DMS 273 (cell line): Measurements from ENCODE around the gene PARD3.
"Not testable (repeated sequence)": the region's sequence is repeated elsewhere in the genome, so short reads cannot be mapped to it uniquely, and the experiment has no call there.

Experiments
- DNase-seq: peaks from one replicate; lab custom pipeline; 2025; ENCODE audit not compliant: unreplicated experiment; lab: John Stamatoyannopoulos, UW

PARD3 gene

DNA sequence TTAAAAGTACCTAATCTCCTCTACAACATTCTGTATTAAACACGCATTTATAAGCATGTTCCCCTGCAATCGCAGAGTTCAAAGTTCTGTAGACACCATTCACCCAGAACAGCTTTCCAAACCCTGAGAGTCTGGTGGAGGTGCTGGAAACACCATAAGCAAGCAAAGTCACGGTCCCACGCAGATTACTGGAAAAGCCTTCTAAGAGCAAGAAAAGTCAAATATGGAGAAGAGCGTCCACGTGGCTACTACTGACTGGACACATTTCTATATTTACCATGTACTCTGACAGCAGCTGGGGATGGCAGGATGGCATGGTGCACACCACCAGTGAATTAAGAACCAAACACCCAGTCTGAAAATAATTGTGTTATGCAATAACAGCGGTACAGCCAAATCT, 97.7 kb downstream of the PARD3 start:
- no peak for DNase-seq

DNA sequence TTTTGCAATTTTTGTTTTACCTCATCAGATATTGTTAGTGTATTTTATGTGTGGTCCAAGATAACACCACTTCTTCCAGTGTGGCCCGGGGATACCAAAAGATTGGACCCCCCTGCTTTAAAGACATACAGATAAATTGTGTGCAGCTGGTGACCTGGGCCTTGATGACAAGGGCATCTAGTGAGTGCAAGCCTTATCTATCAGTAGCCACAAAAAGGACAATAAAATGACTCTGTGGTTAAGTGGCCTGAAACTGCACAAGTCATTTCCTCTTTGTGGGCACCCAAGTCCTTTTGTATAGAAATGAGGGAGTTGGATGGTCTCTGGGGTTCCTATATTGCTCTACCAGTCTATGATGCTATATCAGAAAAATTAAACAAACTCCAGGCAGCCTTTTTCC, 98.1 kb downstream of the PARD3 start:
- DNase-seq = no peak

DNA sequence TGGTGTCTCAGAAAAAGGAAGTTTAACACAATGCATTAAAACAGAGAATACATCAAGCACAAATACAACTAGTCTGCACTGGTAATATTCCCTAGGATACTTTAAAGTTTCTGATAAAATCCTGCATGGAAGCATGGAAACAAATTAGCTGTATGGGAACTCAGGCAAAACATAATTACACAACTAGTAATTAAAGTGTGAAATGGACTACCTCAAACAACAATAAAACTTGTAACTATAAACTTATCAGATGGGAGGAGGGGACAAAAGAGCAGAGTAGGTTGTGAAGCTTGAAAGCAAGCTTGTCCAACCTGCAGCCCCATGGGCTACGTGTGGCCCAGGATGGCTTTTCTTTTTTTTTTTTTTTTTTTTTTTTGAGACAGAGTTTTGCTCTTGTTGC, 98.9 kb downstream of the PARD3 start:
- DNase-seq = no peak

DNA sequence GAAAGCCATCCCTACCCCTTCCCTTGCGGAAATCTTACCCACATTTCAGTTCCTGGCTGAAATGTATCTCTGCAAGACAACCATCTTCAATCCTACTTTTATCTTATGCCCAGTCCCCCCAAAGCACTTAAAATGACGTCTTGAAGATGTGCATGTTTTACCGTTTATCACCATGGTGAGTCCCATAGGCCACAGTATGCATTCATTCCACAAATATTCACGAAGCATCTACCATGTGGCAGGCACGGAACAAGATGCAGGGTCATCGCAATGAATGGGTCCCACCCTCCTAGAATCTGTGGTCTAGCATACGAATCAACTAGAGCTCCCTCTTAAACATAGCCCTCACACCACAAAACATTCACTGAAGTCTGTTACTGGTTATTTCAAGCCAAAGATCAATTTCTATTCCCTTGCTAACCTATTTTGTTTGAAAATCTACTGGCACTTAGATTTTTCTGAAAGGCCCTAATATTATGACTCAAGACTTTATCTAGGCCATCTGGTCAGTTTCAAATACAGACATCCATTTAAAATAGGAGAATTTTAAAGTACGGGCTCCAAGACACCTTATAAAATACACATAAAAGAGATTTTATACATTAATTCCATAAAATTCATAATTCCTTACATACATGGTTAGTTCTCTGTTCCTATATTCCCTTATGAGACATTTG, 99.4 kb downstream of the PARD3 start:
- no peak for DNase-seq

DNA sequence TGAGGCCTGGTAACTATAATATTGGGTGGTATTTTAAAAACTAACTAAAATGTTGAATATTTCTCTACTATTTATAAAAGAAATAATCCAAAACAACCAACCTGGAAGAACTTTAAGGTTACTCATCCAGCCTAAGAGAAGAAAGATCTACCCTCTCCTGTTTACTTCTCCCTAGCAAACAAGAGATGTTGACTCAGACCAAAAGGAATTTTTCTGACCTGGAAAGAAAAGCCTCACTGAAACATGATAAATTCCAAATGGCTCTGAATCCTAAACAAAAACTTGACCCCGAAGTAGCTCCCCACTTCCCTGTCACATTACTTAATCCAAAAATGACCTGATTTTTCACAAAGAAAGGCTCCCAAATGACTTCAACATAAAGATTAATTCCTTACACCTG, 101.2 kb downstream of the PARD3 start:
- no peak for DNase-seq

DNA sequence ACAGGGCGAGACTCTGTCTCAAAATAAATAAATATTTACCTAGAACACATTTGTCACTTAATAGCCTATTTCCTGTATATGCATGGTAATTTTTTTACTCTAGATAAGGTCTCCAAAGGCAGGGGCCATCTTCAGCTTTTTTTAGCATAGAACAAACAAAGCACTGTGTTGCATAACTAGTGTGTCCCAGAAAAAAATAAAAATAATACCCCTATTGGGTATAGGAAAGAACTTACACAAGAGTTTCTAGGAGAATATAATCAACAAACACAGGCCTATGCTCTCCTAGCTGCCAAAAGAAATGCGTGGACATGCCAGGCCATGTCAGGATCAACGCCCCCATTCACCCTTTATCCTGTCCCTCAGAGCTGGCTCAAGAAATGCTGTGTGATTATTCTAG, 103.6 kb downstream of the PARD3 start:
- no peak for DNase-seq

DNA sequence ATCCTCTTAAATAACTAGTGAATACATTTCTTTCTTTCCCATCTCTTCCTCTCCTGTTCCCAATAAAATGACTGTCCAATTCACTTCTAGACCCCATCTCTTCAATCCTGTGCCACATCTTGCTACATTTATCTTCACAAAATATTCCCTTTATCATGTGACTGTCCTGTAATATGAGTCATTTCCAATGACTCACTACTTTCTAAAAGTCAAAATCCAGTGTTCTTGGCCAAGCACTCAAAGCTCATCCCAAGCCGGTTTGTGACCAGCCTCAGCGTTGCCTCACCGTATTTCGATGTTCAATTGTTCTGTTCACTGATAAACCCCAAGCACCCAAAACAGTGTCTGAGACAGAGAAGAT, 104.7 kb downstream of the PARD3 start:
- no peak for DNase-seq

DNA sequence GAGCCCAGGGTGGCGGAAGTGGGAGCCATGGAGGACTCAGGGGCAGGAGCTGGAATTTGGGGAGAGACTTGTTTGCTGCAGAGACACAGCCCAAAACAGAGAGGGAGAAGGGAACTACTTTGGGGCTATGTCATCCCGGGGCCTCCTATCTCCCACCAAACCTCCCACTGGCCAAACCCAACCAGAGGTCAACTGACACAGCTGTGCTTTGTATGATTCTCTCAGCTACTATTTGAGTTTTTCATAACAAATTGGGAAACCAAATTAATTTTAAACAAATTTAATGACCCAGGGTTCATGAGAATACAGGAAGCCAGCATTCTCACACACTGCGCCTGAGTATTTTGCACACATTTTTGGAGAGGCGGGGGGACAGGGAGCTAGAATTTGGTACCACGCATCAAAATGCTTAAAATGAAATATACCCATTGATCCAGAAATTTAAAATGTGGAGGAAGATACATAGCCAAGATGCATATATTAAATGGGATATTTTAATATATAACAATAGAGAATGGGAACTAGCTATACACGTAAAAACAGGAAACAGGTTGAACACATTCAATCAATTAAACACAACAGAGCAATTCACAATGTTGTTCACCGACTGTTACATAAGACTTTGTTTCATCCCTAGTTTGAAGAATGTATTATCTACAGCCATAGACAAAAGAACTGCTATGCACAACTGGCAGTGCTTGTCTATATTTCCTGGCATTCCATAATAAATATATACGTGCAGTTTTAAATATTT, 105.3 kb downstream of the PARD3 start:
- no peak for DNase-seq

DNA sequence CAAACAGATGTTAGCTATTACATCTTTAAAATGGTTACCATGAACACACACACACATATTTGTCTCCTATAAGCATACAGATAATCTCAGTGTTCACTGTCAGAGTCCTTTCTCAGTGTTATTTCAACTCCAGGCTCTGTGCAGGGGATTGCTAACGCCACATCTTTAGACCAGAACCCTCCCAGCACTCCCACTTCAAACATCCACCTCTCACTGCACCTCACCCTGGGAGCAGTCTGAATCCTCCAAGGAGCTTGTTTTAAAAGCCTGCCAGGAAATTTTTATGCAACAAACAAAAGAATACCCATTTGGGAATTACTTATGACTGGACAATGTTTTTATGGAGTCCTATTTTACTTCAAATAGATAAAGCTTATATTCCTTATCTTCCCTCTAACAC, 107.4 kb downstream of the PARD3 start:
- DNase-seq = no peak

DNA sequence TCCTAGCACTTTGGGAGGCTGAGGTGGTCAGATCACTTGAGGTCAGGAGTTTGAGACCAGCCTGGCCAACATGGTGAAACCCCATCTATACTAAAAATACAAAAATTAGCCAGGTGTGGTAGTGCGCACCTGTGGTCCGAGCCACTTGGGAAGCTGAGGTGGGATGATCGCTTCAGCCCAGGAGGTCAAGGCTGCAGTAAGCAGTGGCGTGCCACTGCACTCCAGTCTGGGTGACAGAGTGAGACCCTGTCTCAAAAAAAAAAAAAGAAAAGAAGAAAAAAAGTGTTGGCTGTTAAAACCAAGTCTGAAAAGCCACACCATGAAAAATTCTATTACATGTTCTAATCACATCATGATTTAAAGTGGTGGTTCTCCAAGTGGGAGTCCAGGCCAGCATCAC, 108.1 kb downstream of the PARD3 start:
- DNase-seq = not testable (repeated sequence)

DNA sequence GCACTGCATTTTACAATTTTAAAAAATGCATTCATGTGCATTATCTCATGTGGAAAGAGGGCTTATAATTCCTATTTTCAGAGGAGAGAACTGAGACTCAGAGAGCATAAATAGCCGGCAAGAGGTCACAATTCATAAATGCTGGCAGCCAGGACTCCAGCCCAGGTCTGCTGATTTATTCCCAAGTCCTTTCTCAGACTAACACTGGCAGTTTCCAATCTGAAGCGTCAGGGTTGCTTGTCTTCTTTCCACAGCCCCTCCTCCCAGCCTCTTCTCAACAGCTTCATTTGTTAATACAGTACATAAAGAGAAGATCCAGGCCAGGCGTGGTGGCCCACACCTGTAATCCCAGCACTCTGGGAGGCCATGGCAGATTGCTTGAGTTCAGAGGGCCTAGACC, 108.9 kb downstream of the PARD3 start:
- no peak for DNase-seq

DNA sequence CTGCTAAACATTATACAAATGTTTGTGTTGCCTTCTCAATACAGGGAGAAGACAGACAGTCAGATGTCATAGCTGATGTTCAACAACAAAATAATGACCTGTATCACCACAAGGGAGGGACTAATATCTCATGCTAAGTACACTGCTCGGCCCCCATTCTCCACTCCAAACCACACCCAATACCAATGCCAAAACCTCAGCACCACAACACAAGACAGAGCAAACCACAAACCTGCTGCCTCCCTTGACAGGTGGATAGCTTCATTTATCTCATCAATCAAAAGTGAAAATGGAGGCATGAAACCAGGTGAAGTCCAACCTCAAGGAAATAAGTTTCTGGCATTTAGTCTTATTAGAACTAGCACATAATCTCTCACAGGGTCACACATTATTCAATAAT, 109.5 kb downstream of the PARD3 start:
- DNase-seq = no peak

DNA sequence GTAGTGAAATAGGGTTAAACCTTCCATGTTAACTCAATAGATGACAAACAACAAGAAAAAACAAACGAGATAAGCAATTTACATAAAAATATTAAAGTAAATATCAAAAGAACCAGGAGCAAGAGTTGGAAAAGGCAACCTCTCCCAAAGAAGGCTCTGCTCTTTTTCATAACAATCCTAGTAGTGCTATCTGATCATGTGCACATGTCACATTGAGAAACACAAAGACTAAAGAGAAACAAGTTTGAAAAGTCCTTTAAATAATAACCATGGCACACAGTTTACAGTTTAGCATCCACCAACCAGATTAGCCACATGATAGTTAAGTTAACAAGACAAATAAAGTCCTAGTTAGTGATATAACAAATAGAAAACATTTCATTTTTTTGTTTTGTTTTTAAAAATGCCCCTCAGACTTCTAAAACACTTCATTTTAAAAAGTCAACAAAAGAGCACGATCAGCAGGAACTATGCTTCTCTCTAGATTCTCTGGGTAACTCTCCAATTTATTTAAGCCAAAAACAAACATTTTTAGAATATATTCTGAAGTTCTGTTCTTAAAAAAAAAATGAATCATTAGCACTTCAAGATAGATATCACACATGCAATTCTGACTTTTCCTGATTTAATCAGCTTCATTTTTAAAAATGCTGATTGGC, 110.4 kb downstream of the PARD3 start:
- no peak for DNase-seq

DNA sequence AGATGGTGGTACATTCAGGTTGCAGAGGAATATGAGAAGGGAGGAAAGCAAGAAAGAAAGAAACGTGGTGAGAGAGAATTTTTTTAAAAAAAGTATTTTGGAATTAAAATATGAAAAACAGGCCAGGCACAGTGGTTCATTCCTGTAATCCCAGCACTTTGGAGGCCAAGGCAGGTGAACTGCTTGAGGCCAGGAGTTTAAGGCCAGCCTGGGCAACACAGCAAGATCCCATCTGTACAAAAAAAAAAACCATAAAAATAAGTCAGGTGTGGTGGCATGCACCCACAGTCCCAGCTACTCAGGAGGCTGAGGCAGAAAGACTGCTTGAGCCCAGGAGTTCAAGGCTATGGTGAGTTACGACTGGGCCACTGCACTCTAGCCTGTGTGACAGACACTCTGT, 112.1 kb downstream of the PARD3 start:
- DNase-seq = no peak

DNA sequence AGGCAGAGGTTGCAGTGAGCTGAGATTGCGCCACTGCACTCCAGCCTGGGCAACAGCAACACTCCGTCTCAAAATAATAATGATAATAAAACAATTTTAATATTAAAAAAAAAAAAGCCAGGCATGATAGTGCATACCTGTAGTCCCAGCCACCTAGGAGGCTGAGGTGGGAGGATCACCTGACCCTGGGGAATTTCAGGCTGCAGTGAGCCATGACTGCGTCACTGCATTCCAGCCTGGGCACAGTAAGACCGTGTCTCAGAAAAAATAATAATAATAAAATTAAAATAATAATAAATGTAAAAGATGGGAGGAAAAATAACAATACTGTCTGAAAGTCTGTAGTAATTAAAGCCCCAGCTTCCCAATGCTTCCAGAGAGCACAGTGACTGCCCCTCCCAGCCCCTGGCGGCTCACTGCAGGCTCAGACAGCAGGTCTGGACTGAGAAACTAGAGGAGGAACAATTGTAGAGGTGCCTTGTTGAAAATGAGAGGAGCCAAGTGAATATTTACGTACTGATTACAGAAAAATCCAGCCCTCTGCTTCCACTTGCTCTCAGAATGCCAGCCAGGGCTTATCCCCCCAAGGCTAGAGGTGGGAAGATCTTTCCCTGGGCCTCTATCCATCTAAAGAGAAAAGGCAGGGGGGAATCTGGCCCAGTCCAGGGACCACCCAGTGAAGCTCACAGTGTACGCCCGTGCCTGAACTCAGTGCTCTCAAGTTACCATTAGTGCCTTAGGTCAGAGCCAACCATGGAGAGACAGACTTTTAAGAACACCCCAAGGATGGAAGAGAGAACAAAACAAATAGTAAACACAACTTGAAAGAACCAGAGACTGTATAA, 112.8 kb downstream of the PARD3 start:
- DNase-seq = no peak

DNA sequence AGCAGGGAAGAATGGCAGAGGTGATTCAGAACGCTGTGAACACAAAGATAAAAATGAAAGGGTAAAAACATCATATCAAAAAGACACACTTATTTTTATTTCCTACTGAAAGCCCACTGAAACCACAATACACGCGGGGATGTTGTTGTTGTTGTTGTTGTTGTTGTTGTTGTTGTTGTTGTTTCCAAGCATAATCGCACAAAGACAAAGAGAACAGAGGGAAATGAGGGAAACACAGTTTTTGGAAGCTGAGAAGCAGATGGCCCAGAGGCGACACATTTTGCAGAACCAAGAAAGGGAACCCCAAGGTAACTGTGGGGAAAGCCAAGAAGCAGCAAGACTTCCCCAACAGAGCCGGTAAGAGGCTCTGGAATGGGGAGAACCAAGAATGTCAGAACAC, 113.9 kb downstream of the PARD3 start:
- no peak for DNase-seq

DNA sequence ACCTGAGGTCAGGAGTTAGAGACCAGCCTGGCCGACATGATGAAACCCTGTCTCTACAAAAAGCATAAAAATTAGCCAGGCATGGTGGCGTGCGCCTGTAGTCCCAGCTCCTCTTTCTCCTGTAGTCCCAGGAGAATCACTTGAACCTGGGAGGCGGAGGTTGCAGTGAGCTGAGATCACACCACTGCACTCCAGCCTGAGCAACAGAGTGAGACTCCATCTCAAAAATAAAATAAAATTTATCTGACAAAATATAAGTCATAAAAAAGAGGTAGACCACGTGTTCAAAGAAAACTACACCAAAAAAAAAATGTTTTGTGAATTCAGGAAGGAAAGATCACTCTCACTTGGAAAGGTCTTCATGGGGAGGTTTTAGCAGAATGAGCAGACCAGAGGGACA, 114.3 kb downstream of the PARD3 start:
- DNase-seq = not testable (repeated sequence)

DNA sequence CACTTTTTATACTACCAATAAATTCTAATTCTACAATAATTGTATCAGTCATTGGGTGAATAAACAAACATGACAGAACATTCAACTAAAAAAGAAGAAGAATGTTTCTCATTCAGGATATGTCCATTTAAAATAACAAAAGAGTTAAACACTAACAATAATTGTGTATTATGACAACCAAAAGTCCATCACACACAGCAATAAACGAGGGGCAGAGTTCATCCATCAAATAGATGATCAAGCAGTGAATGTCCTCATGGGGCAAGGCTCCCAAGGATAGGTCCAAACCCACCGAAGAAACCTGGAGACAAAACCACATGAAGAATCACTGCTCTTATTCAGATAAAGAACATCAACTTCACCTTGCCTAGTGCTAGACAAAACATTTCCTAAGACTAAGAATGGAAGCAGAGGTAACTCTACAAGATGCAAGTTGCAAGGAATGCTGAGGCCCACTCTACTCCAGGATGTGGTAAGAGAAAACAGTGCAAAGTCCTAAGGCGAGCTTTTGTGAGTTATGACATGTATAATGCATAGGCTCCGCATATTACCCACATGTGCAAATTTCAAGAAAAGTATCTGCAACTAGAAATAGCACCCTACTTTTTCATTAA, 115.1 kb downstream of the PARD3 start:
- DNase-seq = no peak

DNA sequence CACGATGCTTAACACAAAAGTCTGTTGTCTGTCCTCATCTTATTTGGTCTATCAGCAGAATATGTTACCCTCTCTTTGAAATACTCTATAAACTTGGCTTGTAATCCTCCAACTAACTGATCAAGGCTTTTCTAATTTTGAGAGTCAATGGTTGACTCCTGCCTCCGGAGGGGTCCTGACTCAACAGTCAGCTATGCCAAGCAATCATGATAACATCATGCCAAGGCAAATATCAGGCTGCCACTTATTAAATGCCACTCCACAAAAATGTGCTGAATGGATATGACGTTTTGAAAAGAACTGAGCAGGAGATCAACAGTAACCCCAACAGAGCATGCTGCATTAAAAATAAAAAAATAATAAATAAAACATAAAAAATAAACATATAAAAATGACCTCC, 116.1 kb downstream of the PARD3 start:
- peak; percentile 5 for DNase-seq

DNA sequence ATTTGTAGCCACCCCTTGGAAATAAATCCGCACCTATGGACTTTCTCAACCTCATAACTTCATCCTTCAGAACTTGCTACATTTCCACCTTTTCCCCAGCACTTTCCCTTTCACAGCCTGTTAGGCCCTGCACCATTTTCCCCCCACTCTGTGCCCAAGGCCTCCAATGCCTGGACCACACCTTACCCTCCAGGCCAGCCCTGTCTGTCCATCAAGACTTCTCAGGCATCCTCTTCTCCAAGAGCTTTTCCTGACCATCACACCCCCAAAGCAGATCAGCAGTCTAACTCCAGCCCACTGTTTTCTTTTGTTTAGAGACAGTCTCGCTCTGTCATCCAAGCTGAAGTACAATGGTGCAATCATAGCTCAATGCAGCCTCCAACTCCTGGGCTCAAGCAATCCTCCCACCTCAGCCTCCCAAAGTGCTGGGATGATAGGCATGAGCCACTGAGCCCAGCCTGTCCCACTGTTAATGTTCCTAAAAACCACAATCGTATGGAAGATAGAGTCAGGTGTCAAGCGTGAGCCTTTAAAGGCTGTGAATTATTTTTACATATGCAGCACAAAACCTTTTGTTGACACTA, 116.8 kb downstream of the PARD3 start:
- no peak for DNase-seq
